GM12878 (cell line): ENCODE data around the gene STKLD1. TPM values are rescaled to one million over a fixed set of nuclear protein-coding genes. Genes with fewer than 3 reads are reported as not detected.
A peak's percentile ranks its signal among the peaks of the same experiment; 100 is the strongest.

ENCODE experiments used
- ASH2L ChIP-seq: fragments of 300-600, 200-600 bp; sonication (generic); IDR thresholded peaks from 2 replicates; pipeline ENCODE4 v1.6.1; 2017; ENCODE audit warnings: low read depth, mild to moderate bottlenecking, borderline replicate concordance
- JUNB ChIP-seq: IDR thresholded peaks from 2 replicates; pipeline ENCODE4 v1.6.1; 2016; ENCODE audit warnings: antibody characterized with exemption, mild to moderate bottlenecking
- PKNOX1 ChIP-seq: fragments of 450-650 bp; IDR thresholded peaks from 2 replicates; pipeline ENCODE4 v1.6.1; 2016; ENCODE audit warnings: mild to moderate bottlenecking
- PRDM15 ChIP-seq: fragments of 450-650 bp; formaldehyde crosslinking; IDR thresholded peaks from 2 replicates; pipeline ENCODE4 v1.4.0; 2020; ENCODE audit warnings: mild to moderate bottlenecking, moderate library complexity
- SKIL ChIP-seq: fragments of 450-650 bp; IDR thresholded peaks from 2 replicates; pipeline ENCODE4 v1.6.1; 2017; ENCODE audit warnings: mild to moderate bottlenecking, low read depth, inconsistent platforms; ENCODE audit not compliant: poor library complexity, severe bottlenecking
- polyA plus RNA-seq, 11 experiments: library from polyadenylated mRNA; depleted of rRNA in 4 of 11; unstranded in 6 of 11; stranded (reverse) in 5 of 11; fragments of >200 nt; fragmentation: Nextera tagmentation in 4 of 11; fragmentation: Illumina TruSeq in 1 of 11; extraction: Ambion mirVana in 4 of 11; extraction: Trizol in 1 of 11; gene quantifications; 1 replicate in 1 of 11; 2 replicates in 10 of 11; pipeline versions ENCODE4 v1.2.1 to v1.2.3, GENCODE V29; 2011 to 2016; ENCODE audit warnings: inconsistent platforms in 2 of 11, missing spikeins in 2 of 11, low read depth in 1 of 11
- total RNA-seq, 4 experiments: library from RNA; depleted of rRNA in 3 of 4; stranded (reverse); fragments of >200 nt in 3 of 4; fragmentation: Illumina TruSeq in 1 of 4; extraction: Trizol in 1 of 4; gene quantifications; 2 replicates each; pipeline versions ENCODE4 v1.2.1 to v1.2.3, GENCODE V29; 2013 to 2021

Gene STKLD1
- total and polyA plus RNA-seq, 10 of the 15 experiments (the other 5 are each of a cell fraction or from before 2014, with no cell fraction given) = 0.07 to 0.40 (median 0.29) TPM; not detected in 4

GRCh38 chr9:133335924-133336811 is 40.0 kb upstream of the STKLD1 start, which contains the start of gene SURF6 (continued):
- TF ChIP-seq SKIL = peak; percentile 26
- no peak for TF ChIP-seq ASH2L
- no peak for TF ChIP-seq JUNB
- TF ChIP-seq PKNOX1 = peak; percentile 48; the same call in 1 of the 2 replicates
- TF ChIP-seq PRDM15 = no peak
